Cerebellar cortex (tissue), 1 donor: ENCODE data around the gene DNAJC21.
A peak's percentile ranks its signal among the peaks of the same experiment; 100 is the strongest.
"Not testable (repeated sequence)": the region's sequence is repeated elsewhere in the genome, so short reads cannot be mapped to it uniquely, and the experiment has no call there.

Source experiments
- DNase-seq: peaks from one replicate; pipeline ENCODE4 v3.0.0-alpha.2; 2015; ENCODE audit warnings: low spot score

DNAJC21 gene

GRCh38 chr5:34923694-34924461 is 5.5 kb upstream of the DNAJC21 start:
- DNase-seq = no peak

GRCh38 chr5:34924462-34924765 is 4.9 kb upstream of the DNAJC21 start:
- DNase-seq = no peak

GRCh38 chr5:34926318-34926888 is 3.0 kb upstream of the DNAJC21 start:
- no peak for DNase-seq

- no peak for DNase-seq
These were observed 1.6 kb upstream of the DNAJC21 start for GRCh38 chr5:34927785-34928184.

- no peak for DNase-seq
These were observed 1.1 kb upstream of the DNAJC21 start for GRCh38 chr5:34928267-34928666.

- peak; percentile 84 for DNase-seq
These were observed 532 bp downstream of the DNAJC21 start for GRCh38 chr5:34929720-34930461.

GRCh38 chr5:34930462-34930844 is 1.1 kb downstream of the DNAJC21 start:
- no peak for DNase-seq

GRCh38 chr5:34930870-34931269 is 1.5 kb downstream of the DNAJC21 start:
- DNase-seq = no peak

GRCh38 chr5:34932947-34933346 is 3.6 kb downstream of the DNAJC21 start:
- no peak for DNase-seq

- DNase-seq = no peak
These were observed 12.6 kb downstream of the DNAJC21 start for GRCh38 chr5:34941936-34942335.

- no peak for DNase-seq
These were observed 14.7 kb downstream of the DNAJC21 start for GRCh38 chr5:34944044-34944443.

GRCh38 chr5:34944460-34945047 is 15.2 kb downstream of the DNAJC21 start:
- DNase-seq = no peak

- no peak for DNase-seq
These were observed 28.0 kb downstream of the DNAJC21 start for GRCh38 chr5:34957321-34957720.

GRCh38 chr5:34957857-34958690 is 28.7 kb downstream of the DNAJC21 start:
- DNase-seq = peak; percentile 49

GRCh38 chr5:34959323-34959722 is 30.0 kb downstream of the DNAJC21 start:
- DNase-seq = no peak

GRCh38 chr5:34967540-34967939 is 38.2 kb downstream of the DNAJC21 start:
- no peak for DNase-seq

- DNase-seq = no peak
These were observed 38.9 kb downstream of the DNAJC21 start for GRCh38 chr5:34968258-34968657.

GRCh38 chr5:34970552-34970951 is 41.2 kb downstream of the DNAJC21 start:
- no peak for DNase-seq

- DNase-seq = not testable (repeated sequence)
These were observed 42.3 kb downstream of the DNAJC21 start for GRCh38 chr5:34971655-34972054.

GRCh38 chr5:34976347-34976746 is 47.0 kb downstream of the DNAJC21 start:
- no peak for DNase-seq

- no peak for DNase-seq
These were observed 48.7 kb downstream of the DNAJC21 start for GRCh38 chr5:34977934-34978613.
